GM18508 (cell line): ENCODE results near the gene APBB2.

ENCODE experiments used
- ATAC-seq: cut with Tn5 transposase; IDR thresholded peaks from one replicate; pipeline ENCODE4 v1.9.1; 2021; ENCODE audit warnings: moderate number of reproducible peaks; ENCODE audit not compliant: insufficient read depth, unreplicated experiment

The APBB2 gene

DNA sequence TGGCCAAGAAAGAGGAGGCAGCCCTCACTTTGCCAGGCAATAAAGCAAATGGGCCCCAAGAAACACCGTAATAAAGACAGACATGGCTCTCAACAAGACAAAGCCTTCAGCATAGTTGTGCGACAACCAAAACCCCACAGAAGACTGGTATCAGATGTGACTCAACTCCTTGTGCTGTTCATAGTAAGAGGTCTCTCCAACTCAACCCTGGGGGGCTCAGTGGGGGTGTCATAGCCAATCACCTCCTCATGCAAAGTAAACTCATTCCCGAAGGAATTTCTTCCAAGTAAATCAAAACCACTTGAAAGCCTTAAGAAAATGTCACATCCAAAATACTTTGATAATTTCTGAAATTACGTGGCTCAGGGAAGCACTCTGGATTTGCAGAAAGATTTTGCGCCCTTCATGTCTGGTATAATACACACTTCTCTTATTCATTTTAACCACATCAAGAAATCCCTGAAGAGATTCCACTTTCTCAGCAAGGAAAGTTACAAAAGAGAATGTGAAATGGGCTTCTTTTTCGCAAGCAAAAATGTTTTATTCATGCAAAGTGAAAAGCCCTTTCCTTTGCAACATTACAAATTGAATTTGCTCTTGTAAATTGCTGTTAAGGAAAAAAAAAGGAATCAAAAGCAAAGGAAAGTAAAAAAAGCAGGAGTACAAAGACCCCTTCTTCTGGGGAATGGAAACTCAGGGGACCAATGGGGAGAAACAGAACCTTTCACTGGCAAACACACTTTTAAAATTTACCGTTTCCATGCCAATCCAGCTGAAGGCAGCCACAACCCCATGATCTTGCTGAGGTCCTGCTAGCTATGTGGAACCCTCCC lies 327.2 kb downstream of the APBB2 start:
- no peak for ATAC-seq

DNA sequence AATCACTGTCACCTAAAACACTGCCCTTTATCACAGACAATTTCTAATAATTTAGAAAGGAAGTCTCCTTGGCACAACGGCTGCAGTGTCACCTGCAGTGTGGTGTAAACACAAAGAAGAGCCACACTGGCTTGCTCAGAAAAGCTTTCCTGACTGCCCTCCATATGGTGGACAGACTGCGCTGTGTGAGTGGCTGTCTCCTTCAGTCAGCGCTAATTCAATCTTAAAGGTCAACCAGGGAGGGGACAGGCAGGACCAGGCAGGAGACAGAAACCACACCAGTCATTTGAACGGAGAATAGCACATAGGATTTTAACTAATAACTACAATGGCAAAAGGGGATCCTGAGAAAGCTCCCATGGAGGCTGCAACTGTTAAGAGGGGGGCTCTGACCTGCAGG lies 332.5 kb downstream of the APBB2 start:
- no peak for ATAC-seq

DNA sequence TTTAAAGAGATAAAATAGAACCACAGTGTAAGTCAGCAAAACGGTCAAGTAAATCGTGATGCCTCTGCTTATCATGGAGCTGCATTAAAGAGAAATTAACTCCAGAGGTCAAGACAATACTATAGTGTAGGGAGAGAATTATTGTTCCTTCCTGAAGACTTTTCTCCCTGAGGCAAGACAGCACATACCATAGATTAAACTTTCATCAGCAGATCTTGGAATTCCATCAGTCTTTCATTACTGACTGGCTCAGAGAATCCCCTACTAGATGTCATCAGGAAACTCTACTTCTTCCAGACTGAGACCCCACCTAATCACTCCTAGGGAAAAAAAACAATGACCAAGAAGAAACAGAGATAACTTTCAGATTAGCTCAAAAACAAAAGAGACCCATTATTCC lies 333.2 kb downstream of the APBB2 start:
- no peak for ATAC-seq

DNA sequence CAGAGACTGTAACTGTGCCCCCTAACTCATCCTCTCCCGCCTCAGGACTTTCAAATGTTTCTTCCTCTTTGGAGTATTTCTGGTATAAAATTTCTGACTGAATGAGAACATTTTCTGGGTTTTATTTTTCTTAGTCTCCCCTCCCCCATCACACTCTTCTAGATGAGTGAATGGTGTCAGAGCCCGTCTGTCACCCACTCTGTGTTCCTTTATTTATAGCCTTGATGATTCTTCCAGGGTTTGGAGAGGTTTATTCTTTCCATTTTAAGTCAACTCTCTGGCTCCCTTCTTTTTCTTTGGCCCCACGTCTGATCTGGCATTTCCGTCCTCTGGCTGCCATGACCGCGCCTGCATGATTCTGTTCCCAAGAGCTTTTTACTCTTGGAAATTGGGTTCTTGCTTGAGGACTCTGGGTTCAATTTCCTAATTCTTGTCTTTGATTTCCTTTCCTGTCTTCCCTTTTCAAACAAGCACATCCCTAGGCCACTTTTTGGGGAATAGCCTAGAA lies 335.7 kb downstream of the APBB2 start:
- ATAC-seq, result no peak

DNA sequence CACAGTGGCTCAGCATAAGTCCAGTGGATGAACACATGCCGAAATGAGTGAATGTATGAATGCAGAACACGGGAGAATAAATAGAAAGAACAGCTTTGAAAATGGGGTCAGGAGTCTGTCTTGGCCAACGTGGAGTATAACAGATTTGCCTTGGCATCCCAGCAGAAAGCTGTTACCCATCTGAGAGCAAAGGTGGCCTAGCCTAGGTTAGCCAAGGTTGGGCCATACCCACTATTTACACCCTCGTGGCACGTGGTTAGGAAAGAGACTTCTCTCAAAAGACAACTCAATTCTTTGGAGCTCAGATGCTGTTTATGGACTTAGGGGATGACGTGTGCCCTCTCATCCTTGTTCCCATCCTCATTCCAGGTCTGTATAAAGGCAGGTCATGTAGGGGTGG lies 337.3 kb downstream of the APBB2 start:
- ATAC-seq, result no peak

- no peak for ATAC-seq
Measured at GRCh38 chr4:40875507-40876150, 338.7 kb downstream of the APBB2 start.

DNA sequence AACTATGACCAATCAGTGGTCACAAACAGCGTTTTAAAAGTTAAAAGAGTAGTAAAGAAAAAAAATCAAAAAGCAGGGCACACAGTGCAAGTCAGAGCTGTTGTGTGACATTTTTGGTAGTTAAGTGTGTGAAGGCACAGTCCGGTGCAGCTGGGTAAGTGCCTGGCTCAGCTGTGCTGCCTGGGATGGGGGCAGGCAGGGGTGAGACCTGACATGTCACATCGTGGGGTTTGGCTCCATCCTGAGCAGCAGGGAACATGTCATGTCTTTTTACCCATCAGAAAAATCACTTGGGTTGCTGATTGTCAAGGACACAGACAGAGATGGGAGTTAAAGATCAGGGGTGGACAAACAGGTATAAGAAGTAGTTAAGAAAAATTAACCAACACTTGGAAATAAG lies 339.4 kb downstream of the APBB2 start:
- ATAC-seq, result no peak

DNA sequence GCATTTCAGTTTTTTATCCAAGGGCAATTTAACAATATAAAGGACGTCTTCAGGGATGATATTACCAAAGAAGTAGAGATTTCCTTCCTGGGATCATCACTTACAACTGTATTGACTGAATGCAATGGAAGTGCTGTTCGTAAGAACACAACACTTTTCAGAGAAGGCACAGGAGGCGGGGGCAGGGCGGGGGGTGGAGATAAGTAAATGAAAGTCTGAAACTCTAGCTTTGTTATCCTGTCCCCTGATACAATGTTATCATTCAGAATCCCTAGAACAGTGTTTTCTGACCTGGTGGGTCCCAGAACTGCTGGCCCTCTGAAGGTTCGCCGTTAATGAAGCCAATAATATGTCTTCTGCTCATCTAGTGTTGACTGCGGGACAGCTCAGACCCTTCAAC lies 340.0 kb downstream of the APBB2 start:
- no peak for ATAC-seq

- ATAC-seq, result no peak
Measured at GRCh38 chr4:40871695-40872250, 342.6 kb downstream of the APBB2 start.

GRCh38 chr4:40870150-40870549 lies 344.2 kb downstream of the APBB2 start:
- ATAC-seq, result no peak

DNA sequence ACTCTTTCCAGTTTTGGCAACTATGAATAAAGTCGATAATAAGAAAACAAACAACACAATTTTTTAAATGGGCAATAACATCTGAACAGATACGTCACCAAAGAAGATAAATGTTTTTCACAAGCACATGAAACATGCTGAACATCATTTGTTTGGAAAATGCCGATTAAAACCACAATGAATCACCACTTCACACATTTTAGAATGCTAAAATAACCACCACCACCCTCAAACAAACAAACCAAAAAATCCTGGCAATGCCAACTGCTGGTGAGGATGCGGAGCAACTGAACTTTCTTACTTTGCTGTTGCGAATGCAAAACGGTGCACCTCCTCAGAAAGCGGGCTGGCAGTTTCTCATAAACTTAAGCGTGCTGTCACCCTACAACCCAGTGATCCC lies 348.6 kb downstream of the APBB2 start:
- no peak for ATAC-seq

- no peak for ATAC-seq
Measured at GRCh38 chr4:40864531-40864930, 349.8 kb downstream of the APBB2 start.

DNA sequence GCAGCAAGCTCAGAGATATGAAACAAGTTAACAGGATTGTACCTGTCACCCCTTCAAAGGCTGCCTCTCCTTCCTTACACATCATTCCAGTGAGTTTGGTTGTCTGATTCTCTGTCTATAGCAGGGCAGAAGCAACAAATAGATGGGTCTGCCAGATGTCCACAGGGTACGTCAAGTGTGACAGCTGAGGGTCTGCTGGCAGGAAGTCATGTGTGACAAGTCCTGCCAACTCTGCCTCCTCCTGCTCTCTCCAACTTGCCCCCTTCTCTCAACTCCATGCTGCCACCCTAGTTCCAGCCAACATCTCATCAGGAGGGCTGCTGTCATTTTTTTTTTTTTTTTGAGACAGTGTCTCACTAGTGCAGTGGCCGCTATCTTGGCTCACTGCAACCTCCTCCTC lies 355.4 kb downstream of the APBB2 start:
- no peak for ATAC-seq

DNA sequence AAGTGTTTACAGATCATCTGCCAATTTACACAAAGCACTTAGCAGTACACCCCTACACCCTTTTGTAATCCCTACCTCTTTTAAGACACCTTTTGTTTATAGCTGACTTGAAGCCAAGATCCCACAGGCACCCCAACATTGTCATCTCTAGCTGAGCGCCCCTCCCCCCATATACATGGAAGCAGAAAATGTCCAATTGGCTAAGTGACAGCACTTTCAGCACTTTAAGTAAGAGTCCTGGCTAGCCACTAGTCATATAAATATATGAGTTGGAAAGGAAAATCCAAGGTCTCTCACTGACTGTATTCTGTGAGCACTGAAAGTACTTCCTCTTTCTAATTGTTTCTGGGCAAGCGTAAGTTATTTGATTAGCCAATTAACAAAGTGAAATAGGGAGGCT lies 356.4 kb downstream of the APBB2 start:
- ATAC-seq, result no peak

- ATAC-seq, result peak; percentile 66
Measured at GRCh38 chr4:40856840-40857362, 357.4 kb downstream of the APBB2 start.

GRCh38 chr4:40856277-40856839 lies 358.0 kb downstream of the APBB2 start:
- no peak for ATAC-seq

GRCh38 chr4:40850496-40850895 lies 363.8 kb downstream of the APBB2 start:
- no peak for ATAC-seq

DNA sequence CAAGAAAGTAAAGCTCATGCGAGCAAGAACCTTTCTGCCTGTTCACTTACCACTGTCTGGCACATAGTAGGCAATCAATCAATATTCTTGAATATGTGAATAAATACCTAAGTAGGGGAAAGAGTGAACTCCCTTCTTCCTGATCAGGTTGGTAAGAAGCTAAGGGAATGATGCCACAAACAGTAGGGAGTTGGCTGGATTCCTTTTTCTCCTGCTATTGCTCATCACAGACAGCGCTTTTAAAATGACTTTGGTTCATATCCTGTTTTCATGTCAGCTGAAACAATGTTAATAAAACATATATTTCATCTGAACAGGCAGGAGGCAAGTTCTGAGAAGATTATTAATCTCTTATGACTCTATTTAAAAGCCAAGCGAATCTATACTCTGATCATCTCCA lies 365.4 kb downstream of the APBB2 start:
- ATAC-seq, result no peak

DNA sequence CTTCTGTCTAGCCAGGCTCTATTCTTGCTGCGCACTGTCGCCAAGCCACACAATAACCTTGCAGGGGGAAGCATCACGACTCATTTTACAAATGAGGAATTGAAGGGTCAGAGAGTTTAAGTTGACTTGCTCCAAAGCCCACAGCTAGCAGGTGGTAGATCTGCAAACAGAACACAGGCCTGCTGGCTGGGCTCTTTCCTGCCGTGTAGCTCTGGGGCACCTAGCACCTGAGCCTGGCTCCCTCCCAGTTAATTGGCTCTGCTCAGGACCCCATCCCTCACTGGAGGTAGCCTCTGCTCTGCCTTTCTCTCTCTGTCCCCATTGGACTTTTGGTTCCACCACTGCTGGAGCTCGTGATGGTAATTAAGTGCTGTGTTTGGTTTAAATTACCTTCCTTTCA lies 366.1 kb downstream of the APBB2 start:
- no peak for ATAC-seq

- no peak for ATAC-seq
Measured at GRCh38 chr4:40846532-40846931, 367.8 kb downstream of the APBB2 start.
